GM20000 (cell line): ENCODE data around the gene HORMAD2.

Experiments used
- DNase-seq: peaks from one replicate; pipeline ENCODE4 v3.0.0; 2012; ENCODE audit warnings: low spot score
- TF ChIP-seq, protein P1 (sequence below): IDR thresholded peaks from 2 replicates; pipeline ENCODE4 v1.5.1; 2012; ENCODE audit warnings: mild to moderate bottlenecking, control low read depth; ENCODE audit errors: extremely low read depth, missing control alignments

HORMAD2 gene

GRCh38 chr22:30167296-30167695 lies 87.0 kb downstream of the HORMAD2 start:
- TF ChIP-seq, protein P1, sequence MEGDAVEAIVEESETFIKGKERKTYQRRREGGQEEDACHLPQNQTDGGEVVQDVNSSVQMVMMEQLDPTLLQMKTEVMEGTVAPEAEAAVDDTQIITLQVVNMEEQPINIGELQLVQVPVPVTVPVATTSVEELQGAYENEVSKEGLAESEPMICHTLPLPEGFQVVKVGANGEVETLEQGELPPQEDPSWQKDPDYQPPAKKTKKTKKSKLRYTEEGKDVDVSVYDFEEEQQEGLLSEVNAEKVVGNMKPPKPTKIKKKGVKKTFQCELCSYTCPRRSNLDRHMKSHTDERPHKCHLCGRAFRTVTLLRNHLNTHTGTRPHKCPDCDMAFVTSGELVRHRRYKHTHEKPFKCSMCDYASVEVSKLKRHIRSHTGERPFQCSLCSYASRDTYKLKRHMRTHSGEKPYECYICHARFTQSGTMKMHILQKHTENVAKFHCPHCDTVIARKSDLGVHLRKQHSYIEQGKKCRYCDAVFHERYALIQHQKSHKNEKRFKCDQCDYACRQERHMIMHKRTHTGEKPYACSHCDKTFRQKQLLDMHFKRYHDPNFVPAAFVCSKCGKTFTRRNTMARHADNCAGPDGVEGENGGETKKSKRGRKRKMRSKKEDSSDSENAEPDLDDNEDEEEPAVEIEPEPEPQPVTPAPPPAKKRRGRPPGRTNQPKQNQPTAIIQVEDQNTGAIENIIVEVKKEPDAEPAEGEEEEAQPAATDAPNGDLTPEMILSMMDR = no peak
- DNase-seq = no peak

DNA sequence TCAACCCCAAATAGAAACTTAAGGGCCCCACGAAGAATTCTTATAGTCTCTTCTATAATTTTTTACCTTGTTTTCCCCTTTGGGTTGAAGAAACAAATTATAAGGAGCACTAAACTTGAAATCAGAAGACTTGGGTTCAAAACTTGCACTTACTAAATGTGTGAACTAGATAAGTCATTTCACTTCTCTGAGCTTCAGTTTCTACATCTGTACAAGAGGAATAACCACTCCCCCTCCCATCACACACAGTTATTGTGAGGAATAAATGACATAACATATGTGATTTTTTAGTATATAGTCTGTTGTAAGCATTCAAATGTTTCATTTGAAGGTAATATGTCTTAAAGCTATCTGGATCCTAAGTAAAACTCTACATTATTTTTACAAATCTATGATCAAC lies 87.5 kb downstream of the HORMAD2 start:
- no peak for DNase-seq
- TF ChIP-seq, protein P1 = no peak

DNA sequence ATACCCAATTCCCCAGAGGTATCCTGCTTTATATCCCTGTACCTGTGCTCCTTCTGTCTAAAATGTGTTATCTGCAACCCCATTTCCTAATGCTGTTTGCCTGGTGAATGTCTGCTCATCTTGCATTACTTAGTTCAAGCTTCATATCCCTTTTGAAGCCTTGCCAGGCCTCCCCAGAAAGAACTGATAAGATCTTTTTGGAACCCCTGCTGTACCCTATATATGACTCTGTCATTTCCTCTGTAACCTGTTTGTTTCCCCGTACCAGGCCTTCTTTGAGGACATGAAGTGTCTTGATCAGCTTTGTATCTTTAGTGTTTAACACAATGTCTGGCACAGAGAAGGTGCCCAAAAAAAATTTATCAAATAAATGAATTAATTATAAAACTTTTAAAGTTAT lies 88.7 kb downstream of the HORMAD2 start:
- TF ChIP-seq, protein P1 = no peak
- no peak for DNase-seq

GRCh38 chr22:30170129-30170528 lies 89.9 kb downstream of the HORMAD2 start:
- TF ChIP-seq, protein P1 = no peak
- DNase-seq = no peak

GRCh38 chr22:30171008-30171407 lies 90.7 kb downstream of the HORMAD2 start:
- TF ChIP-seq, protein P1 = no peak
- DNase-seq = no peak

DNA sequence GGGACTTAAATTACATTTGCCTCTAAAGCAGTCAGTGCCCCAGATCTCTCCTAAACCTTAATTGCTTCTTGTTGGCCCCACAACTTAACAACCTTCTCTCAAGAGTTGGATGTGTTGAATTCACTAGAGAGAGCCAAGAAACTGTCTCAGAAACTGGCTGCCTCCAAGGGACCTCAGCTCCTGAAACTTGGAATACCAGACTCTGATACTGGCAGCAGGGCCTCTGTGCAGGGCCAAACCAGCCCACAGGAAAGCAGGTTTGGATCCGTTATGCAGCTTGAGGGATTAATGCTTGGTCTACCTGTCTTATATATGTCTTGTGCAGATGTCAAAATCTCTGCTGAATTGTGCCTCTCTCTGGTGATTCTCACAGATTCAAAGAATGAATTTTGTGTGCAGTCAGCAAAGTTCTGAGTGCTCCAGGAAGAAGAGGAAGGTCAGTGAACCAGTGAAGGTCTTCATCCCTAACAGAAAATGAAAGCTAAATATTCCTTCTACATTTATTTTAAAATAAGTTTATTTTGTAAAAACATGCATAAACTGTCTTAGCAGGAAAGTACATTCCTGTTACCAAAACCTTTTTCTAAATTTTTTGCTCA lies 95.5 kb downstream of the HORMAD2 start:
- TF ChIP-seq, protein P1 = no peak
- DNase-seq = no peak

GRCh38 chr22:30176431-30176830 lies 96.2 kb downstream of the HORMAD2 start:
- TF ChIP-seq, protein P1 = no peak
- no peak for DNase-seq
